ENCODE results near the gene MVB12B. TPM values are rescaled to one million over a fixed set of nuclear protein-coding genes. Genes with fewer than 3 reads are reported as not detected.
A peak's percentile ranks its signal among the peaks of the same experiment; 100 is the strongest.

Gene MVB12B
- total and polyA plus RNA-seq, 2 of the 13 experiments (the other 11 are each of a cell fraction or from before 2014, with no cell fraction given), result 12.1 to 30.1 TPM

DNA sequence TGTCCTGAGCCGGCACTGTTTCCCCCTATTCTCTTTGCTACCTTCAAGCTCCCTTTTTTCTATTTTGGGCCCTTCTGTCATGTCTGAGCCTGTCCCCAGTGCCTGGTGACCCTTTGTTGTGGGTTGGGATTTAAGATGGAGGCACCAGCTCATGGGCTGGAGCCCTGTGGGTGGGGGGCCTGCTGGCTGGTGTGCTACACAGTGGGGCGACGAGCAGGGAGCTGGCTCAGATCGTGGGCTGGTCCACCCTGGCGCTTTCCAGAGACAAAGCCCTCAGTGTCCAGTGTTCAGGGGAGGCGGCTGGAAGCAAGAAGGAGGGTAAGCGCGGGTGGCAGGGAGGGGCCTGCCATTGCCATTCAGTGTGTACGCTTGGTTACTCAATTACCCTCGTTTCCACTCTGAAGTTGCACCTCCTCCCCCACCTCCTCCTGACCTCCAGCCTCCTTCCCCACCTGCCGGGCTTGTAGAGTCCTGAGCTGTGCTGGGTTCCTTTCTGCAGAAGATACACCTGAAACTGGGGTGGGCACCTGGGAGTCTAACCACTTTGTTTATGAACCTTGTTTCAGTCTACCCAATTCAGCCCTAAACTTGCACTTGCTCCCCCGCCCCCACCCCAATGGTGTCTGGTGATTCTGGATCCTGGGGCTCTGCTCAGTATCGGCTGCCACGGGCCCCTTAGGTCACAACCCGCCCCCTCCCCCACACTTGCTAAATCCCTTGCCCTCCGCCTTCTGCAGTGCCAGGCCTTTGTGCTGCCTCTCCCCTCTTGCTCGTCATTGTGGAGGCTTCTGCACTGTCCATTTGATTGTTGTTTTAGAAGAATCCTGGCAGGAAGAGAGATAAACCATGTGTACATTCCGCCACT lies 49.9 kb downstream of the MVB12B start (continued):
- TF ChIP-seq ZFY (CRISPR knock-in tag; IDR thresholded peaks at IDR 0.05) (peak; percentile 53; the same call in 1 of the 2 replicates), DMAP1 (CRISPR knock-in tag; IDR thresholded peaks at IDR 0.05) (peak; percentile 66), JUNB (CRISPR knock-in tag; IDR thresholded peaks at IDR 0.05; ENCODE audit: borderline replicate concordance) (no peak), LCORL (IDR thresholded peaks at IDR 0.05) (no peak), LCORL (CRISPR knock-in tag; IDR thresholded peaks at IDR 0.05) (no peak; the same call in 1 of the 2 replicates), ZNF282 (IDR thresholded peaks at IDR 0.05; ENCODE audit: partially characterized antibody) (no peak), PAWR (CRISPR knock-in tag; IDR thresholded peaks at IDR 0.05; ENCODE audit: borderline replicate concordance) (no peak), NRL (CRISPR knock-in tag; IDR thresholded peaks at IDR 0.05; ENCODE audit: borderline replicate concordance) (peak; percentile 18; the same call in 1 of the 2 replicates), NFYB (CRISPR knock-in tag; IDR thresholded peaks at IDR 0.05) (no peak), ZNF10 (CRISPR knock-in tag; IDR thresholded peaks at IDR 0.05; ENCODE audit: borderline replicate concordance, low read depth) (no peak), ZNF713 (CRISPR knock-in tag; IDR thresholded peaks at IDR 0.05) (no peak), PITX1 (CRISPR knock-in tag; IDR thresholded peaks at IDR 0.05) (peak; percentile 63), ZNF772 (CRISPR knock-in tag; IDR thresholded peaks at IDR 0.05) (peak; percentile 78), ZNF101 (CRISPR knock-in tag; IDR thresholded peaks at IDR 0.05; ENCODE audit: borderline replicate concordance, low read depth) (no peak), ZNF660 (CRISPR knock-in tag; IDR thresholded peaks at IDR 0.05; ENCODE audit: borderline replicate concordance, low read depth) (no peak), MEF2D (CRISPR knock-in tag; IDR thresholded peaks at IDR 0.05) (no peak), MAFF (IDR thresholded peaks at IDR 0.05; ENCODE audit: low read depth, low read length) (no peak)
- TF ChIP-seq, protein P1, sequence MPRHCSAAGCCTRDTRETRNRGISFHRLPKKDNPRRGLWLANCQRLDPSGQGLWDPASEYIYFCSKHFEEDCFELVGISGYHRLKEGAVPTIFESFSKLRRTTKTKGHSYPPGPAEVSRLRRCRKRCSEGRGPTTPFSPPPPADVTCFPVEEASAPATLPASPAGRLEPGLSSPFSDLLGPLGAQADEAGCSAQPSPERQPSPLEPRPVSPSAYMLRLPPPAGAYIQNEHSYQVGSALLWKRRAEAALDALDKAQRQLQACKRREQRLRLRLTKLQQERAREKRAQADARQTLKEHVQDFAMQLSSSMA (CRISPR knock-in tag; IDR thresholded peaks at IDR 0.05), result 0 out of 2 replicates have a peak, but pooled peaks have one; percentile 34
- TF ChIP-seq, protein P2, sequence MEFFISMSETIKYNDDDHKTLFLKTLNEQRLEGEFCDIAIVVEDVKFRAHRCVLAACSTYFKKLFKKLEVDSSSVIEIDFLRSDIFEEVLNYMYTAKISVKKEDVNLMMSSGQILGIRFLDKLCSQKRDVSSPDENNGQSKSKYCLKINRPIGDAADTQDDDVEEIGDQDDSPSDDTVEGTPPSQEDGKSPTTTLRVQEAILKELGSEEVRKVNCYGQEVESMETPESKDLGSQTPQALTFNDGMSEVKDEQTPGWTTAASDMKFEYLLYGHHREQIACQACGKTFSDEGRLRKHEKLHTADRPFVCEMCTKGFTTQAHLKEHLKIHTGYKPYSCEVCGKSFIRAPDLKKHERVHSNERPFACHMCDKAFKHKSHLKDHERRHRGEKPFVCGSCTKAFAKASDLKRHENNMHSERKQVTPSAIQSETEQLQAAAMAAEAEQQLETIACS (CRISPR knock-in tag; IDR thresholded peaks at IDR 0.05), result no peak
- TF ChIP-seq, protein P3, sequence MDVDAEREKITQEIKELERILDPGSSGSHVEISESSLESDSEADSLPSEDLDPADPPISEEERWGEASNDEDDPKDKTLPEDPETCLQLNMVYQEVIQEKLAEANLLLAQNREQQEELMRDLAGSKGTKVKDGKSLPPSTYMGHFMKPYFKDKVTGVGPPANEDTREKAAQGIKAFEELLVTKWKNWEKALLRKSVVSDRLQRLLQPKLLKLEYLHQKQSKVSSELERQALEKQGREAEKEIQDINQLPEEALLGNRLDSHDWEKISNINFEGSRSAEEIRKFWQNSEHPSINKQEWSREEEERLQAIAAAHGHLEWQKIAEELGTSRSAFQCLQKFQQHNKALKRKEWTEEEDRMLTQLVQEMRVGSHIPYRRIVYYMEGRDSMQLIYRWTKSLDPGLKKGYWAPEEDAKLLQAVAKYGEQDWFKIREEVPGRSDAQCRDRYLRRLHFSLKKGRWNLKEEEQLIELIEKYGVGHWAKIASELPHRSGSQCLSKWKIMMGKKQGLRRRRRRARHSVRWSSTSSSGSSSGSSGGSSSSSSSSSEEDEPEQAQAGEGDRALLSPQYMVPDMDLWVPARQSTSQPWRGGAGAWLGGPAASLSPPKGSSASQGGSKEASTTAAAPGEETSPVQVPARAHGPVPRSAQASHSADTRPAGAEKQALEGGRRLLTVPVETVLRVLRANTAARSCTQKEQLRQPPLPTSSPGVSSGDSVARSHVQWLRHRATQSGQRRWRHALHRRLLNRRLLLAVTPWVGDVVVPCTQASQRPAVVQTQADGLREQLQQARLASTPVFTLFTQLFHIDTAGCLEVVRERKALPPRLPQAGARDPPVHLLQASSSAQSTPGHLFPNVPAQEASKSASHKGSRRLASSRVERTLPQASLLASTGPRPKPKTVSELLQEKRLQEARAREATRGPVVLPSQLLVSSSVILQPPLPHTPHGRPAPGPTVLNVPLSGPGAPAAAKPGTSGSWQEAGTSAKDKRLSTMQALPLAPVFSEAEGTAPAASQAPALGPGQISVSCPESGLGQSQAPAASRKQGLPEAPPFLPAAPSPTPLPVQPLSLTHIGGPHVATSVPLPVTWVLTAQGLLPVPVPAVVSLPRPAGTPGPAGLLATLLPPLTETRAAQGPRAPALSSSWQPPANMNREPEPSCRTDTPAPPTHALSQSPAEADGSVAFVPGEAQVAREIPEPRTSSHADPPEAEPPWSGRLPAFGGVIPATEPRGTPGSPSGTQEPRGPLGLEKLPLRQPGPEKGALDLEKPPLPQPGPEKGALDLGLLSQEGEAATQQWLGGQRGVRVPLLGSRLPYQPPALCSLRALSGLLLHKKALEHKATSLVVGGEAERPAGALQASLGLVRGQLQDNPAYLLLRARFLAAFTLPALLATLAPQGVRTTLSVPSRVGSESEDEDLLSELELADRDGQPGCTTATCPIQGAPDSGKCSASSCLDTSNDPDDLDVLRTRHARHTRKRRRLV (CRISPR knock-in tag; IDR thresholded peaks at IDR 0.05), result no peak
- TF ChIP-seq, protein P4, sequence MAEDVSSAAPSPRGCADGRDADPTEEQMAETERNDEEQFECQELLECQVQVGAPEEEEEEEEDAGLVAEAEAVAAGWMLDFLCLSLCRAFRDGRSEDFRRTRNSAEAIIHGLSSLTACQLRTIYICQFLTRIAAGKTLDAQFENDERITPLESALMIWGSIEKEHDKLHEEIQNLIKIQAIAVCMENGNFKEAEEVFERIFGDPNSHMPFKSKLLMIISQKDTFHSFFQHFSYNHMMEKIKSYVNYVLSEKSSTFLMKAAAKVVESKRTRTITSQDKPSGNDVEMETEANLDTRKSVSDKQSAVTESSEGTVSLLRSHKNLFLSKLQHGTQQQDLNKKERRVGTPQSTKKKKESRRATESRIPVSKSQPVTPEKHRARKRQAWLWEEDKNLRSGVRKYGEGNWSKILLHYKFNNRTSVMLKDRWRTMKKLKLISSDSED (CRISPR knock-in tag; IDR thresholded peaks at IDR 0.05), result no peak
